ENCODE data around the gene PPP1R37. TPM values are rescaled to one million over a fixed set of nuclear protein-coding genes. Genes with fewer than 3 reads are reported as not detected.

PPP1R37 gene
- total and polyA plus RNA-seq, 2 experiments from 2014 or later = 11.8 to 51.8 TPM

DNA sequence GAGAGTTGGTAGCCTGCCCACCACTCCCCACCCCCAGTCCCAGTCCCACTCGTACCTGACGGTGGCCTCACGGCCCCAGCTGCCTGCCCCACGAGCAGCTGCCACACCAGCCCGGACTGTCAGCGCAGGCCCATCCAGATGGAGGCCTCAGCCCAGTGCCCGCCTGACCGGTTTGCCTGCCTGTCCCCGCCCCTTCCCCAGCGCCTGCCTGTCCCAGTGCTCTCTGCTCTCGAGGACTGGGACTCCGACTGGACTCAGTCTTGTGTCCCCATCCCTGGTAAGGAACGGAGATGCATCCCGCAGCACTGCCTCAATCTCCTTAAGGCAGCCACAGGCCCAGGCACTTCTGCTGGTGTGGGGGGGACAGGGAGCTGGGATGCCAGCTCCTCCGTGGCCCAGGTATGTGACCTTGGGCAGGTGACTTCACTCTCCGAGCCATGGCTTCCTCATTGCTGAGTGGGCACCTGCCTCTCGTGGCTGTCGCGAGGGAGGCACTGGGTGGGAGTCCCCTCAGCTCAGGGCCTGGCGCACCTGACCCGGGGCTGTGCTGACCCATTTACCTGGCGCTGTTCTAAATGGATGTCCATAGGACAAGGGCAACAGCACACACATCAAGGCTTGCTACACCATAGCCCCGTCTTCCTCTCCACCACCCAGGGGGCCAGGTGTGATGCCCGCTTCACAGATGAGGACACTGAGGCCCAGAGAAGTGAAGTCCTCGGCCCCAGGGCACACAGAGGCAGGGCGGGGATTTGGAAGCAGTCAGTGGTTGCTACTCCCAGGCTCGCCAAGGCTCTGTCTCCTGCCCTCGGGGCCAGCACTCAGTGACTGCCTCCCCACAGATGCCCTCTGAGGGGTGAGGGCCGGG is 68.1 kb downstream of the PPP1R37 start, which contains the start of gene NKPD1:
Gene NKPD1, minus strand, starts transcription at position 113 of the 868 bp plus-strand sequence. CDS start 832 bp downstream, outside the sequence.
- DNase-seq (ENCODE audit: low read depth in 1 of 2, low spot score in 1 of 2) = no peak
- H3K27me3 ChIP-seq = no peaks in the 10 kb centered on the region
- TF ChIP-seq, protein P1, sequence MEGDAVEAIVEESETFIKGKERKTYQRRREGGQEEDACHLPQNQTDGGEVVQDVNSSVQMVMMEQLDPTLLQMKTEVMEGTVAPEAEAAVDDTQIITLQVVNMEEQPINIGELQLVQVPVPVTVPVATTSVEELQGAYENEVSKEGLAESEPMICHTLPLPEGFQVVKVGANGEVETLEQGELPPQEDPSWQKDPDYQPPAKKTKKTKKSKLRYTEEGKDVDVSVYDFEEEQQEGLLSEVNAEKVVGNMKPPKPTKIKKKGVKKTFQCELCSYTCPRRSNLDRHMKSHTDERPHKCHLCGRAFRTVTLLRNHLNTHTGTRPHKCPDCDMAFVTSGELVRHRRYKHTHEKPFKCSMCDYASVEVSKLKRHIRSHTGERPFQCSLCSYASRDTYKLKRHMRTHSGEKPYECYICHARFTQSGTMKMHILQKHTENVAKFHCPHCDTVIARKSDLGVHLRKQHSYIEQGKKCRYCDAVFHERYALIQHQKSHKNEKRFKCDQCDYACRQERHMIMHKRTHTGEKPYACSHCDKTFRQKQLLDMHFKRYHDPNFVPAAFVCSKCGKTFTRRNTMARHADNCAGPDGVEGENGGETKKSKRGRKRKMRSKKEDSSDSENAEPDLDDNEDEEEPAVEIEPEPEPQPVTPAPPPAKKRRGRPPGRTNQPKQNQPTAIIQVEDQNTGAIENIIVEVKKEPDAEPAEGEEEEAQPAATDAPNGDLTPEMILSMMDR (IDR thresholded peaks at IDR 0.05; ENCODE audit: low read depth, low read length) = no peak

DNA sequence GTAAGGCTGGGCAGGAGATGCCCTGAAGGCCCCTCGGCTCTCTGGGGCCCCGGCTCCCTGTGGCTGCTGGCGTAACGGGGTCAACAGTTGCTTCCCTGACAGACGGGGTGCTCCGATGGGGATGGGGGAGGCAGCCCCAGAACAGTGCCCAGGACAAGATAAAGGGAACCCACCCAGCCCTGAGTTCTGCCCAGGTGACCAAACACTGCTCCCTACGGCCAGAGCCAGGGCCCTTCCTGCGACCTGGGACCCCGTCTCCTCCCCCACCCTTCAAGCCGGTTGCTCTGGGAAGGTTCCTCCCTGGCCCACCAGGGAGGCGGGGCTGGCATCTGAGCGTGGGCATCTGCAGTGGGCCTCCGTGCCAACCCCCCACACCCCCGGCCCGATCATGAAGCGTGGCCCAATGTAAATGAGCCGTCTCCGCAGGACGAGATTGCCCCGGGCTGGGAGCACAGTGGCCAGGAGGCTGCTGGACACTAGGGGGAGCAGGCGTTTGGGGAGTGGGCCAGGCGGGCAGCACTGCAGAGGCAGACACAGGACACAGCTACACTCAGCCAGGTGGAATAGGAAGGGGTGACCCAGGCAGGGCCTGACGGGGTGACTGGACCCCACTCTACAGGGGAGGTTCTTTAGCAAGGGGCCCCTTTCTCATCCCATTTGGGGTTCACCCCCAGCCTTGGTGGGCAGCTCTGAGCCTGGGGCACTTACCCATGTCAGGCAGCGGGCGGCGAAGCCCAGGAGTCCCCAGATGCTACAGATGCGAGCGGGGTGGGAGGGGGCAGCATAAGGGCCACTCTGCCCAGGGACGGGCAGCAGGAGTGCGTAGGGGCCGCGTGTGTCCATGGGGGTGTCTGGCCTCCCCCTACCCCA is 69.0 kb downstream of the PPP1R37 start:
- no peak overlapping the region for H3K27ac ChIP-seq
- no peaks in the 10 kb centered on the region for H3K36me3 ChIP-seq
- no peak overlapping the region for H3K4me3 ChIP-seq
- no peaks in the 10 kb centered on the region for H3K4me1 ChIP-seq (ENCODE audit: low read depth)
- TF ChIP-seq, protein P1 (IDR thresholded peaks at IDR 0.05; ENCODE audit: low read depth, low read length) = peak; percentile 74
- H3K27me3 ChIP-seq = no peaks in the 10 kb centered on the region
- peak; percentile 56 to 80 for DNase-seq (ENCODE audit: low read depth in 1 of 2, low spot score in 1 of 2)
- no peaks in the 10 kb centered on the region for H3K9me3 ChIP-seq (ENCODE audit: low read depth)

More for the DNA sequence above, 68.1 kb downstream of the PPP1R37 start, which contains the start of gene NKPD1:
- Histone ChIP-seq H3K4me1 (ENCODE audit: low read depth) (no peaks in the 10 kb centered on the region), H3K9me3 (ENCODE audit: low read depth) (no peaks in the 10 kb centered on the region), H3K36me3 (no peaks in the 10 kb centered on the region), H3K27ac (no peak within 1 kb of the TSS), H3K4me3 (no peak within 1 kb of the TSS)

DNA sequence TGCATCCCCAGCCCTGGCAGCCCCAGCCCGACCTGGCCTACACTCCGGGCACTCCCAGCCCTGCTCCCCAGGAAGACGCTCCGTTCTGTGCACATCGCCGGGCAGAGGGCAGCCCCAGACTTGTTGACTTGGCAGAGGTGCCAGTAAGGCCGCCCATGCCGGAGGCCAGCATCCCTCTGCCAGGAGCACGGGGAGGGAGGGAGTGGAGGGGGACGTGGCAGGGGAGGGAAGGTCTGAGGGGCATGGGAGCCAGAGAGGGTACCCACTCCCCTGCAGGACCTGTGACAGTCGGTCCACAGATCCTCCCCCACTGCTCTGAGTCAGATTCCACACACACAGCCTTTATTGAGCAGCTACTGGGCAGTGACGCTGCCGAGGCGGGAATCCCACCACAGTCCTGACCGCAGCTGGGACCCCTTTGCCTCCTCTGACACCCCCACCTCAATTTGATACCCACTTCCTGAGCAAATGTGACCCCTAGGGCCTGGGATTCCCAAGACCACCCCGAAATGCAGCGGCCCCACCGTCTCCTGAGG is 69.7 kb downstream of the PPP1R37 start:
- DNase-seq (ENCODE audit: low read depth in 1 of 2, low spot score in 1 of 2) = no peak
- Histone ChIP-seq H3K4me1 (ENCODE audit: low read depth) (no peaks in the 10 kb centered on the region), H3K4me3 (no peak overlapping the region), H3K27ac (no peak overlapping the region), H3K9me3 (ENCODE audit: low read depth) (no peaks in the 10 kb centered on the region), H3K36me3 (no peaks in the 10 kb centered on the region), H3K27me3 (no peaks in the 10 kb centered on the region)
- TF ChIP-seq, protein P1 (IDR thresholded peaks at IDR 0.05; ENCODE audit: low read depth, low read length) = no peak

DNA sequence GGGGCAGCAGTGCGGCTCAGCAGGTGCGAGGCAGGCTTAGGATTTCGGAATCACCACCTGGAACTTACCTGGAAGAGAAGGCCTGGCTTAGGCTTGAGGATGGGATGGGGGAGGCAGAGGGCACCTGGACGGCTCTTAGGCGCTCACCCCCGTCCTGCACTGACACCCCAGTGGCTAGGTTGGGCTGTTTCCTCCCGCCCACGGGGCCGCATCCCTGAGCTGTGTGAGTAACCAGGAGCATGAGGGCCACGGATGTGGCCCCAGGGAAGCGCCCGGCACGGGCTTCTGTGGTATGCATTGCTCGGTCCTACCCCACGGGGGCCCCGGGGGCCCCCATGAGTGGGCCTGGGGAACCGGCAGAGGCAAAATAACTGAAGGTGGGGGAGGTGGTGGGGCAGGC is 70.2 kb downstream of the PPP1R37 start:
- H3K27ac ChIP-seq = no peak overlapping the region
- TF ChIP-seq, protein P1 (IDR thresholded peaks at IDR 0.05; ENCODE audit: low read depth, low read length) = no peak
- DNase-seq (ENCODE audit: low read depth in 1 of 2, low spot score in 1 of 2) = no peak

DNA sequence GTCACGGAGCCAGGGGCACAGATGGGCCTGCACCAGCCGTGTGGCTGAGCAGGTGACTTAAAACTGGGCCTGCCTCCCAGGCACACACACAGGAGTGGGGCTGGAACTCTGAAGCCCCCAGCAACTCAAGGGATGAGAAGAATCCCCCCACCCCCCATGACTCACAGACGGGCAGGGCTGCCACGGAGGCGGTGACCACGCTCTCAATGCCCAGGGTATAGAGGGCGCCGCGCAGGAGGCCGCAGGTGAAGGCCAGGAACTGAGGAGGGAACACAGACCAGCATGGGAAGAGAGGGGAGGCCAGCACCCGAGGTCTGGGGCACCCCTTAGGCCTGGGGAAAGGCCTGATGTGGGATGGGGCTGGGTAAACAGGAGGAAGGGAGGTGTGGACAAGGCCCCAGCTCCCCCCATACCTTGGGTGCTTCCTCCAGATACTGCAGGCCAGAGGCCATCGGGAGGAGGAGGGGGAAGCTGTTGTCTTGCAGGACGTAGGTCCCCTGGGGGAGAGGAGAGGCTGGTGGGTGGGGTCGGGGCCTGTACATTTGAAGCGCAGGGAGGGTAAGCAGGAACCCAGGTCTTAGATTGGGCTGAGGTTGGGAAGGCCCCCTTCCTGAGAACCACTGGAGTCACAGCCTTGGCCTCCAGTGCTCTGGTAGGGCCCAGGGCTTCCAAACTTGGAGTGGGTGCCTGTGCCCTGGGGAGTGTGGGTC is 70.9 kb downstream of the PPP1R37 start:
- H3K27me3 ChIP-seq = no peaks in the 10 kb centered on the region
- TF ChIP-seq, protein P1 (IDR thresholded peaks at IDR 0.05; ENCODE audit: low read depth, low read length) = no peak
- no peak for DNase-seq (ENCODE audit: low read depth in 1 of 2, low spot score in 1 of 2)
- H3K4me1 ChIP-seq (ENCODE audit: low read depth) = no peaks in the 10 kb centered on the region
- no peaks in the 10 kb centered on the region for H3K36me3 ChIP-seq
- no peak overlapping the region for H3K4me3 ChIP-seq
- H3K27ac ChIP-seq = no peak overlapping the region
- H3K9me3 ChIP-seq (ENCODE audit: low read depth) = no peaks in the 10 kb centered on the region

More for the DNA sequence above, 70.2 kb downstream of the PPP1R37 start:
- Histone ChIP-seq H3K9me3 (ENCODE audit: low read depth) (no peaks in the 10 kb centered on the region), H3K27me3 (no peaks in the 10 kb centered on the region), H3K4me3 (no peak overlapping the region), H3K36me3 (no peaks in the 10 kb centered on the region), H3K4me1 (ENCODE audit: low read depth) (no peaks in the 10 kb centered on the region)

Measured in cardiac muscle cell (in vitro differentiated cells and primary cell).